Activated CD8-positive, alpha-beta memory T cell treated with anti-CD3 and anti-CD28 coated beads, Interleukin-2, amount 50 U/mL, for 48 hours (primary cell): ENCODE measurements around the gene TGFB1.
"Not testable (repeated sequence)": the region's sequence is repeated elsewhere in the genome, so short reads cannot be mapped to it uniquely, and the experiment has no call there.

ENCODE experiments used
- DNase-seq: peaks from one replicate; pipeline ENCODE4 v3.0.0-alpha.2; 2020

TGFB1 gene

DNA sequence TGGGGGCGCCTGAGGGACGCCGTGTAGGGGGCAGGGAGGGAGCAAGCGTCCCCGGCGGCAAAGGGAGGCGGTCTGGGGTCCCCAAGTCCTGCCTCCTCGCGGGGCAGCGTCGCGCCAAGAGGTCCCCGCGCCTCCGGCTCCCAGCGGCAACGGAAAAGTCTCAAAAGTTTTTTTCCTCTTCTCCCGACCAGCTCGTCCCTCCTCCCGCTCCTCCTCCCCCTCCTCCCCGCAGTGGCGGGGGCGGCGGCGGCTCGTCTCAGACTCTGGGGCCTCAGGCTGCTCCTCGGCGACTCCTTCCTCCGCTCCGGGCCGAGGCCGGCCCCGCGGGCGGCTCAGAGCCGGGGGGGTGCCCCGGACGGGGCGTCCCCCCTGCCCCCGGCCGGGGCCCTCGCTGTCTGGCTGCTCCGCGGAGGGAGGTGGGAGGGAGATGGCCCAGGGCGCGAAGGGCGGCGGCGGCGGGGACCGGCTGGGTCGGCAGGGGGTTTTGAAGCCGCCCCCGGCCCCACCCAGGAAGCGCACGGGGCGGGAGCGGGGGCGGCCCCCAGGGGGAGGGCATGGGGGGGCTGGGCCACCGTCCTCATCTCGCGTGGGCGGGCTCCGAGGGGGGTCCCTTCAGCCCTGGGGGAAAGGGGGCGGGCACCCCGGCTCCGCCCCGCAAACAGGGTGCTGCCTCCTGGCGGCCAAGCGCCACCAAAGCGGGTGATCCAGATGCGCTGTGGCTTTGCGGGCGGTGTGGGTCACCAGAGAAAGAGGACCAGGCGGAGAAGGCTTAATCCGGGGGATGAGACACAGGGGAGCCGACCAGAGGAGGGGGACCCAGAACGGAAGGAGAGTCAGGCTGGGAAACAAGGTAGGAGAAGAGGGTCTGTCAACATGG lies at the start of gene TGFB1:
Gene TGFB1, minus strand, starts transcription at position 457 of the 877 bp plus-strand sequence. CDS start 878 bp downstream, outside the sequence.
- peak; percentile 94 for DNase-seq

- no peak for DNase-seq
Measured at GRCh38 chr19:41402010-41402409, 48.3 kb upstream of the TGFB1 start.

- DNase-seq, result no peak
Measured at GRCh38 chr19:41401483-41401882, 47.8 kb upstream of the TGFB1 start.

DNA sequence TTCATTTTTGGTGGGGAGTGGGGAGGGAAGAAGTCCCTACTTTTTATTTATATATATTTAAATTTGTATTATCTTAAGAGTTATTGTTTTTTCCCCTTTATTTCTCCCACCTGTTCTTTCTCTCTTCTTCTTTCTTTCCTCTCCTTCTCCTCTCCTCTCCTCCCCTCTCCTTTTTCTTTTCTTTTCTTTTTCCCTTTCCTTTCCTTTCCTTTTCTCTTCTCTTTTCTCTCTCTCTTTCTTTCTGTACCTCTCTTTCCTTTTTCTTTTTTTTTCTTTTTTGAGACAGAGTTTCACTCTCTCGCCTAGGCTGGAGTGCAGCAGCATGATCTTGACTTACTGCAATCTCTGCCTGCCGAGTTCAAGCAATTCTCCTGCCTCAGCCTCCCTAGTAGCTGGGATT lies 45.8 kb upstream of the TGFB1 start:
- DNase-seq, result no peak

DNA sequence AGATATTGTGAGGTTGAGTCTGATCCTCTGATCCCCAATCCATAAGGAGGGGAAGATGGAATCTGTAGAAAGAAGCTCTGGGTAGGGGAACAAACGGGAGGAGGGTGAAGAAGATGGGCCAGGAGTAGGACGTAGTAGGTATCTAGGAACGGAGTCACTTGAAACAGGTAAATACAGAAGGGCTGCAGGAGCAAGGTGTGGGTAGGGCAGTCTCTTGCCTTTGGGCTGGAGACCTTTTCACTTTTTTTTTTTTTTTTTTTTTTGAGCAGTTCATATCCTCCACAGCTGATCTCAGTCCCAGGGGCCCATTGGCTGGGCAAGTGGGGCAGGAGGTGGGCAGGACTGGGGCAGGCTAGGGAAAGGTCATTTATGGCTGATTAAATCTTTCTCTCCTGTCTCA lies 45.4 kb upstream of the TGFB1 start:
- no peak for DNase-seq

GRCh38 chr19:41398598-41398997 lies 44.9 kb upstream of the TGFB1 start:
- no peak for DNase-seq

DNA sequence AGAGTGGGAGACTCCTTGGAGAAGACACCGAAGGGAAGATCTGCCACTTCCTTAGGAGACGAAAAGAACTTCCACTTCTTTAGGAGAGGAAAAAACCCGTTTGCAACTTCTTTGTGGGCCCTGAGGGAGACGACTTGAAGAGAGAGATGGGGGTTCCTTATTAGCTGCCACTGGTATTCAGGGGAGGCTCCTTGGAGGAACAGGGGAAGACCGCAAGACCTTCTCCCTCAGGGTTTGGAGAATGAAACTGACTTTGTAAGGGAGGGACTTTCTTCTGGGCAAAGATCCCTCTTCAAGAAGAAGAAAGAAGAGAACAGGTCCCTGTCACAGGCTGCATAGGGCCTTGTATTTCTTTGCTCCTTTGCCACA lies 44.3 kb upstream of the TGFB1 start:
- DNase-seq, result no peak

DNA sequence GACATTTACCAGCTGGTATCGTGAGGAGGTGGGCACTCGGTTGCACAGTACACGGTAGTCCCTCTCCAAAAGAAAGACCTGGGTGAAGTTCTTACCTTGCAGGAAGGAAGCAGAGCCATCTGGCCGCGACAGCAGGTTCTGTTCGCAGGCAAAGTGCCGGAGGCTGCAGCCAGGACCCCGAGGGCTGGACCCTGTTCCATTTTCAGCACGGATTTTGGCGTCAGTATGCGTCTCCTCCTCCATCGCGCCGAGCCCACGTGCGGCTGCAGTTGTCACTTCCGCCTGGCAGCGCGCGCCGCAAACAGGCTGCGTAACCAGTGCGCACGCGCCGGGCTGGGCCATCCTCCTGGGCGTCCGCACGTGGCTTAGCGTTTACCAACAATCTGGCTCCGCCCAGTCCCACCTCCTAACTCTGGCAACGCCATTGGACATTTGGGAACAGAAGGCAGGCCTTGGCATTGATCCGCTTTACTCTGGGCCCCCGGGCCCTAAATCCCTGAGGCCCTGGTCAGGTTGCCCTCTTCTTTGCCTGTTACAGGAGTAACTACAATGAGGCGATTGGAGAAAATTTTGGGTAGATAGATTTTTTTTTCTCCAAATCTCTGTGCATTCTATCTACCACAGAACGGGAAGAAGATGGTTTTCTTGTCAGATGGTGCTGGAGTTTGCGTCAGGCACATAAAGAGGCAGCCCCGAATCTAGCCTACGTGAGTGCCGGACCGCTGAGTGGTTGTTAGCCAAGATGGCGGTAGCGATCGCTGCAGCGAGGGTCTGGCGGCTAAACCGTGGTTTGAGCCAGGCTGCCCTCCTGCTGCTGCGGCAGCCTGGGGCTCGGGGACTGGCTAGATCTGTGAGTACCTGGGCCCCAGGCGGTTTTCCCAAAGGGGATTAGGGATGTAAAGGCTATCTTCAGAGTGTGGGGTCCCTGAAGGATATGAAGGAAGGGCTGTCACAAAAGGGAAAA lies 43.6 kb upstream of the TGFB1 start, which contains the start of the genes BCKDHA and EXOSC5:
Gene BCKDHA, plus strand, starts transcription at position 733 of the 964 bp plus-strand sequence. Its CDS starts 10 bp downstream, at position 743.
Gene EXOSC5, minus strand, starts transcription at position 274 of the 964 bp plus-strand sequence. Its CDS starts 31 bp downstream, at position 243.
- DNase-seq, result peak; percentile 98

DNA sequence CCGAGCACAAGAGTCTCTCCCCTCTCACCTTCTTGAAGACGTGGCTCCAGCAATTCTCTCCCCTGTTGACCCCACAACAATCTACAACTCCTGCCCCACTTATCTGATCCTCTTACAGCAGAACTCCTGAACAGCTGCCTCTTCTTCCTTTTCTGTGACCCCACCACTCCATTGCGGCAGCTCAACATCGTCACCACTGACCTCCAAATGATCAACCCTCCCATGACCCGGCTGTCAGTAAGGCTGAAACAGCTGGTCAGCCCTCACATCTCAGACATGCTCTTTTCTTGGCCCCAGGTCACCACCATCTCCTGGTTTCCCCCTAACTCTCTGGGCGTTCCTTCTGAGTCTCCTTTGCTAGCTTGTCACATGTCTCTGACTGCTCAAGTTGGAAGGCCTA lies 41.6 kb upstream of the TGFB1 start:
- DNase-seq, result no peak

DNA sequence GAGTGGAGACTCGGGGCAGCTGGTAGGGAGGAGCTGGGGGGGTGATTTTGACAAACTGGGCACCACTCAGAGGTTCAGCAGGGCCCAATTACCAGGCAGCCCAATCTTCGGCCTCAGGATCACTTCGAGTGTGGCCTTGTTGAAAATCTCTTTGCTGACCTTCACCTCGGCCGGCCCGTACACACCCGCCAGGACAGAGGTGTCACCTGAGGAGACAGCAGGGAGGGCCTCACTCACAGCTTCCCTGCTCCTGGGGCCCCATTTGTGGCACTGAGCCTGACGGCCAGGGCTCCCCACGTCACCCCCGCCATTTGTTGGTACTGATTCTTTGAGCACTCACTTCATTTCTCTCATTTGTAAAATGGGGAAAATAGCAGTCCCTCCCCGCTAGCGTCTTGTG lies 39.1 kb upstream of the TGFB1 start:
- no peak for DNase-seq

GRCh38 chr19:41391618-41392017 lies 37.9 kb upstream of the TGFB1 start:
- DNase-seq, result no peak

GRCh38 chr19:41386442-41386841 lies 32.7 kb upstream of the TGFB1 start:
- DNase-seq, result no peak

DNA sequence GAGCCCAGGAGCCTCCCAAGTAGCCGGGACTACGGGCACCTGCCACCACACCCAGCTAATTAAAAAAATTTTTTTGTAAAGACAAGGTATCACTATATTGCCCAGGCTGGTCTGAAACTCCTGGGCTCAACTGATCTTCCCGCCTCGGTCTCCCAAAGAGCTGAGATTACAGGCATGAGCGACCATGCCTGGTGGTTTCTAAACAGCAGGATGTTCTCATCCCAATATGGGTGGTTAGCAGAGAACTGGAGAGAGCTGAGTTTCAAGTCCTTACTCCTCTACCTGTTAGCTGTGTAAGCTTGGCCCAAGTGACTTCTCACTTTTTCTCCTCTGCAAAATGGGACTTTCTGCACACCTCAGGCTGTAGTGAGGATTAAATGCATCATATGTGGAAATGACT lies 30.6 kb upstream of the TGFB1 start:
- no peak for DNase-seq

GRCh38 chr19:41381536-41381935 lies 27.8 kb upstream of the TGFB1 start:
- DNase-seq, result not testable (repeated sequence)

GRCh38 chr19:41377977-41378709 lies 24.4 kb upstream of the TGFB1 start:
- DNase-seq, result no peak

DNA sequence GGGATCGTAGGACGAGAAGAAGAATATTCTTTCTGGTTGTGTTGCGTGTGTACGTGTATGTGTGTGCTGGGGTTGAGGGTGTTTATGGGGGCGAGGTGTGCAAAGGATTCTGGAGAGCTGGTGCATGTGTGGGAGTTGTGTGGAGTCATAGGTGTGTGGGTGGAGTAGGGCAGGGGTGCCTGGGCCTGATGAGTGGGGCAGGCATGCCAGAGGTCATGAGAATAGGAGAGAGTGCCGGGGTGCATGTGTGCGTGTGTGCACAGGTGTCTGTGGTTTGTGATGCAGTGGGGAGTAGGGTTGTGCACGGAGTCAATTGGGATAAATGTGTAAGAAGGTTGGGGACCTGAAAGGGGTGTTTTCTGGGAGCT lies 23.3 kb upstream of the TGFB1 start:
- DNase-seq, result no peak

GRCh38 chr19:41376241-41376997 lies 22.7 kb upstream of the TGFB1 start, which contains the start of gene TMEM91:
TMEM91 (plus strand) TSS chr19:41376533; CDS start chr19:41378310, 1,777 bp downstream.
- DNase-seq, result no peak

DNA sequence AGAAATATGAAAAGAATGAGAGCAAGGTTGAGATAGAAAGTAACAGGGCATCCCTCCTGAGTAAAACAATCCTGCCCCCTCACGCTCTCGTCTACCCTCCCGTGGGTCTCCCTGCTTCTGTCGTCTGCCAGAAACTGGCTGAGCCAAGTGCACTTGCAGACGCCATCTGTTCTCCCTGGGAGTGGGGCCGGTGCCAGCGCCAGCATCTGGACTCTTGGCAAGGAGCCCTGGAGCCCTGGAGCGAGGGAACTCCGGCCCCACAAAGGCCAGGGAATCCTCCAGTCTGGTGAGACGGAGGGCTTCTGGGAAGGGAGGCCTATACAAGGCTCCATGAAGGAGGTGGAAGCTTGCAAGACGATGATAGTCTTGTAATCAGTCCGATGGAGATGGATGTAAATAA lies 20.3 kb upstream of the TGFB1 start:
- no peak for DNase-seq

DNA sequence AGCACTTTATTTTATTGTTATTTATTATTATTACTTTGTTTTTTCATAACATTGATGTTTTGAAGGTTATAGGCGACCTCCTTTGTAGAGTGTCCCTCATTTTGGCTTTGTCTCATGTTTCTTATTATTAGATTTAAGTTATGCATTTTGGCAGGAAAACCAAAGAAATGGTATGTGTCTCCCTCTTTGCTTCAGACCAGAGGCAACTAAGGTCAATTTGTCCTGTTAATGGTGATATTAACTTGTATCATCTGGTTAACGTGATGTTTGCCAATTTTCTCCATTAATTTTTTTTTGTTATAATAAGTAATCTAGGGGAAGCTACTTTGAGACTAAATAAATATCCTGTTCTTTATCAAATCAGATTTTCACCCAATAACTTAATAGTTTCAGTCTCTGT lies 18.8 kb upstream of the TGFB1 start:
- DNase-seq, result no peak

DNA sequence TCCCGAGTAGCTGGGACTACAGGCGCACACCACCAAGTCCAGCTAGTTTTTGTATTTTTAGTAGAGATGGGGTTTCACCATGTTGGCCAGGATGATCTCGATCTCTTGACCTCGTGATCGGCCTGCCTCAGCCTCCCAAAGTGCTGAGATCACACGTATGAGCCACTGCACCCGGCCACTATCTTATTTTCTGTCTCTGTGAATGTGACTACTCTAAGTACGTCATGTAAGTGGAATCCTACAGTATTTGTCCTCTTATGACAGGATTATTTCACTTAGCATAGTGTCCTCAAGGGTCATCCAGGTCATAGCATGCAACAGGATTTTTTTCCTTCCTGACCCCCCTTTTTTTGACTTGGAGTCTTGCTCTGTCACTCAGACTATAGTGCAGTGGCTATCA lies 17.8 kb upstream of the TGFB1 start:
- DNase-seq, result no peak

DNA sequence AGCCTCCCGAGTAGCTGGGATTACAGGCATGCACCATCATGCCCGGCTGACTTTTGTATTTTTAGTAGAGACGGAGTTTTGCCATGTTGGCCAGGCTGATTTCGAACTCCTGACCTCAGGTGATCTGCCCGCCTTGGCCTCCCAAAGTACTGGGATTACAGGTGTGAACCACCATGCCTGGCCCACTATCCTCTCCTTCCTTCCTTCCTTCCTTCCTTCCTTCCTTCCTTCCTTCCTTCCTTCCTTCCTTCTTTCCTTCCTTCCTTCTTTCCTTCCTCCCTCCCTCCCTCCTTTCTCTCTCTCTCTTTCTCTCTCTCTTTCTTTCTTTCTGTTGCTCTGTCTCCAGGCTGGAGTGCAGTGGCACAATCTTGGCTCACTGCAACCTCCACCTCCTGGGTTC lies 17.4 kb upstream of the TGFB1 start:
- DNase-seq, result not testable (repeated sequence)

DNA sequence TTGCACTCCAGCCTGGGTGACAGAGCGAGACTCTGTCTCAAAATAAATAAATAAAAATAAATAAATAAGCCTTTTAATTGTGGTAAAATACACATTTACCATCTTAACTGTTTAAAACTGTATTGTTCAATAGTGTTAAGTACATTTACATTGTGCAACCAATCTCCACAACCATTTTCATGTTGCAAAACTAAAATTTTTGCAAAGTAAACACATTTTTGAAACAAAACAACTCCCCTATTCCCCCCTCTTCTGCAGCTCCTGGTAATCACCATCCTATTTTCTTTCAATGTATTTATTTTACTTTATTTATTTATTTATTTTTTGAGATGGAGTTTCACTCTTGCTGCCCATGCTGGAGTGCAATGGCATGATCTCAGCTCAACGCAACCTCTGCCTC lies 16.0 kb upstream of the TGFB1 start:
- DNase-seq, result no peak
